ENCODE results near the gene CLCN1.

Gene CLCN1

GRCh38 chr7:143316492-143316891, 581 bp downstream of the CLCN1 start:
- no peak overlapping the region for H3K4me3 ChIP-seq (ENCODE audit: low read depth, low read length)
- TF ChIP-seq, protein P1, sequence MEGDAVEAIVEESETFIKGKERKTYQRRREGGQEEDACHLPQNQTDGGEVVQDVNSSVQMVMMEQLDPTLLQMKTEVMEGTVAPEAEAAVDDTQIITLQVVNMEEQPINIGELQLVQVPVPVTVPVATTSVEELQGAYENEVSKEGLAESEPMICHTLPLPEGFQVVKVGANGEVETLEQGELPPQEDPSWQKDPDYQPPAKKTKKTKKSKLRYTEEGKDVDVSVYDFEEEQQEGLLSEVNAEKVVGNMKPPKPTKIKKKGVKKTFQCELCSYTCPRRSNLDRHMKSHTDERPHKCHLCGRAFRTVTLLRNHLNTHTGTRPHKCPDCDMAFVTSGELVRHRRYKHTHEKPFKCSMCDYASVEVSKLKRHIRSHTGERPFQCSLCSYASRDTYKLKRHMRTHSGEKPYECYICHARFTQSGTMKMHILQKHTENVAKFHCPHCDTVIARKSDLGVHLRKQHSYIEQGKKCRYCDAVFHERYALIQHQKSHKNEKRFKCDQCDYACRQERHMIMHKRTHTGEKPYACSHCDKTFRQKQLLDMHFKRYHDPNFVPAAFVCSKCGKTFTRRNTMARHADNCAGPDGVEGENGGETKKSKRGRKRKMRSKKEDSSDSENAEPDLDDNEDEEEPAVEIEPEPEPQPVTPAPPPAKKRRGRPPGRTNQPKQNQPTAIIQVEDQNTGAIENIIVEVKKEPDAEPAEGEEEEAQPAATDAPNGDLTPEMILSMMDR (IDR thresholded peaks at IDR 0.05; ENCODE audit: insufficient read depth, low read depth, low read length, missing control alignments), result no peak
- DNase-seq (ENCODE audit: low read depth), result no peak

GRCh38 chr7:143318661-143319060, 2.8 kb downstream of the CLCN1 start:
- TF ChIP-seq, protein P1 (IDR thresholded peaks at IDR 0.05; ENCODE audit: insufficient read depth, low read depth, low read length, missing control alignments), result no peak
- no peak for DNase-seq (ENCODE audit: low read depth)
- no peak overlapping the region for H3K4me3 ChIP-seq (ENCODE audit: low read depth, low read length)

- TF ChIP-seq, protein P1 (IDR thresholded peaks at IDR 0.05; ENCODE audit: insufficient read depth, low read depth, low read length, missing control alignments), result no peak
- no peak overlapping the region for H3K4me3 ChIP-seq (ENCODE audit: low read depth, low read length)
- DNase-seq (ENCODE audit: low read depth), result no peak
Measured at GRCh38 chr7:143320620-143321019, 4.7 kb downstream of the CLCN1 start.

DNA sequence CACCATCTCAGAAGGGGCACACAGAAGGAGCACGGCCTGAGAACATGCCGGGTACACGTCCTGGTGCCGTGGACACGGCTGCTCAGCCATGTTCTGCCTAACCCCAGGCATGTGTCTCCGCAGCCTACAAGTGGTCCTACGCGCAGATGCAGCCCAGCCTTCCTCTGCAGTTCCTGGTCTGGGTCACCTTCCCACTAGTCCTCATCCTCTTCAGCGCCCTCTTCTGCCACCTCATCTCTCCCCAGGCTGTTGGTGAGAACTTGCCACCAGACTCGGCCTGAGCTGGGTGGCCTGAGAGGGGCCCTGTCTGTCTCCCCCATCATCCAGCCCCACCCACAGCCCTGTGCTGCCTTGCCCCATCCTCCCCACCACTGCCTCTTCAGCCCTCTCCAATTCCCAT, 5.3 kb downstream of the CLCN1 start:
- no peak for DNase-seq (ENCODE audit: low read depth)
- no peak overlapping the region for H3K4me3 ChIP-seq (ENCODE audit: low read depth, low read length)
- TF ChIP-seq, protein P1 (IDR thresholded peaks at IDR 0.05; ENCODE audit: insufficient read depth, low read depth, low read length, missing control alignments), result no peak

GRCh38 chr7:143321734-143322133, 5.8 kb downstream of the CLCN1 start:
- TF ChIP-seq, protein P1 (IDR thresholded peaks at IDR 0.05; ENCODE audit: insufficient read depth, low read depth, low read length, missing control alignments), result no peak
- DNase-seq (ENCODE audit: low read depth), result no peak
- H3K4me3 ChIP-seq (ENCODE audit: low read depth, low read length), result no peak overlapping the region

DNA sequence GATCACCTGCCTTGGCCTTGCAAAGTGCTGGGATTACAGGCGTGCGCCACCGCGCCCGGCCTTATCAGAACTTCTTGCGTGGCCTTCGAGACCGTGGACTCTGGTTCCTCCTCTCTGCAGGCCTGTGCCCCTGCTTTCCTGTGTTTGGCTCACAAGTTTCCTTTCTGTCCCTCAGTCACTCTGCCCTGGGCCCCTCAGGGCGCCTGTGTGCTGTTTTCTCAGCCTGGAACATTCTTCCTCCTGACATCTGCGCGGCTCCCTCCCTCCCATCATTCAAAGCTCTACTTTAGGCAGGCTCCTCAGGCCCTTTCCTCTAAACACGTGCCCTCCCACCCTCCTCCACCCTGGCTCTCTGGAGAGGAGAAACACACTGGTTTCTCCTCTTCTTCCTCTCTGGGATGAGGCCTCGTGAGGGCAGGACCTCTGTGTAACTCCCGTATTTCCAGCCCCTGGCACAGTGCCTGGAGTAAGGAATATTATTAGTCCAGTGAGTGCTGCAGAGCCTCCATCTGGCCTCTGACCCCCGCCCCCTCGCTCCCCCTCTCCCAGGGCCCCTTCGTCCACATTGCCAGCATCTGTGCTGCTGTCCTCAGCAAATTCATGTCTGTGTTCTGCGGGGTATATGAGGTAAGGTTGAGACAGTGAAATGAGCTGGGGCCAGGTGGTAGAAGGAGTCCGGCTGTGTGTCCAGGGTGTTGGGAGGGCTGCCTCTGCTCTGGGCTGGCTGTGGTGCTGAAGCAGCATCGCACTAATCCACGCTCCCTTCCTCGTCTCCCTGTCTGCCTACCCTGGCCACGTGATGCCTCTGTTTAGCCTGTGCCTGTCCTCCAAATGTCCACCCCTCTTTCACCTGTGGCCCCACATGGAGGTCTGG, 7.1 kb downstream of the CLCN1 start:
- TF ChIP-seq, protein P1 (IDR thresholded peaks at IDR 0.05; ENCODE audit: insufficient read depth, low read depth, low read length, missing control alignments), result no peak
- H3K4me3 ChIP-seq (ENCODE audit: low read depth, low read length), result no peak overlapping the region
- DNase-seq (ENCODE audit: low read depth), result no peak

DNA sequence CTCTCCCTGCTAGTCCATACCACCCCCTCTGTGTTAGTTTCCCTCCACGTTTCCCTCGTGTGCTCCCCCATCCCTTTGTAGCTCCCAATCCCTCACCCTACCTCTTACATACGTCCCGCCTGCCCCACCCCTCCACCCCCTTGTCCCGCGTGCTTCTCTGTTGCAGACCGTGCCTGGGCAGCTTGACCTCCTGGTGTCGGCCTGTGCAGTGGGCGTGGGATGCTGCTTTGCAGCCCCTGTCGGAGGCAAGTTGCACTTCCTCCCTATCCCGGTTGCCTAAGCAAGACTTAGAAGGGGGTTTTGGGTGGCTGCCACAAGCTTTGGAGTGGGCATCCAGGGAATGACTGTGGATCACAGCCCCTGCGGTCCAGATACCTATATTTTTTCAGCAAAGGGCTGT, 7.7 kb downstream of the CLCN1 start:
- DNase-seq (ENCODE audit: low read depth), result no peak
- TF ChIP-seq, protein P1 (IDR thresholded peaks at IDR 0.05; ENCODE audit: insufficient read depth, low read depth, low read length, missing control alignments), result no peak
- no peak overlapping the region for H3K4me3 ChIP-seq (ENCODE audit: low read depth, low read length)
